Muscle of leg (tissue), 11 donors: ENCODE results near the gene PGF. TPM values are rescaled to one million over a fixed set of nuclear protein-coding genes. Genes with fewer than 3 reads are reported as not detected.
A peak's percentile ranks its signal among the peaks of the same experiment; 100 is the strongest.

Experiments
- DNase-seq: peaks from one replicate; pipeline ENCODE4 v3.0.0; 2013
- H3K27ac ChIP-seq: one replicate; pipeline ENCODE4 v1.5.1; 2013; ENCODE audit warnings: mild to moderate bottlenecking, low read length, control low read depth
- H3K27me3 ChIP-seq: one replicate; pipeline ENCODE4 v1.6.1; 2013; ENCODE audit warnings: low read length; ENCODE audit not compliant: control insufficient read depth, insufficient read depth
- H3K36me3 ChIP-seq: one replicate; pipeline ENCODE4 v1.6.1; 2013; ENCODE audit warnings: low read length; ENCODE audit not compliant: control insufficient read depth, insufficient read depth
- H3K4me1 ChIP-seq: one replicate; pipeline ENCODE4 v1.6.1; 2013; ENCODE audit warnings: low read length; ENCODE audit not compliant: control insufficient read depth, insufficient read depth
- H3K4me3 ChIP-seq: one replicate; pipeline ENCODE4 v1.5.1; 2013; ENCODE audit warnings: low read length, control low read depth
- H3K9me3 ChIP-seq: replicated peaks from 2 replicates; pipeline ENCODE4 v1.6.1; 2013; ENCODE audit warnings: low read depth, low read length; ENCODE audit not compliant: control insufficient read depth
- WGBS: methylation state at CpG from one replicate; pipeline ENCODE4 v1.1.5; 2013; ENCODE audit warnings: missing lambda C conversion rate; ENCODE audit not compliant: insufficient coverage; 5-methylcytosine and 5-hydroxymethylcytosine counted together
- polyA plus RNA-seq, 8 donors: library from polyadenylated mRNA; unstranded; fragments of 120-200 nt; gene quantifications; one replicate each; pipeline versions ENCODE4 v1.2.1 to v1.2.3, GENCODE V29; 2013; ENCODE audit warnings: inconsistent platforms in 1 of 8, low replicate concordance in 1 of 8; ENCODE audit not compliant: insufficient read length in 8 of 8, insufficient read depth in 1 of 8
- total RNA-seq: library from RNA; stranded (reverse); fragments of 120-200 nt; gene quantifications from one replicate; pipeline ENCODE4 v1.2.4, GENCODE V29; 2013

PGF gene
- total and polyA plus RNA-seq, 9 donors: 27.0 to 47.0 (median 33.0) TPM

- Histone ChIP-seq H3K27ac (no peak overlapping the region), H3K4me3 (no peak overlapping the region), H3K27me3 (no peaks in the 10 kb centered on the region), H3K4me1 (peaks cover 62% of the 10 kb centered on the region), H3K36me3 (peaks cover 55% of the 10 kb centered on the region), H3K9me3 (no peaks in the 10 kb centered on the region)
- WGBS: 44% methylated on average over 11 of the region's 17 CpGs
- DNase-seq: no peak
Measured at GRCh38 chr14:74945261-74945851, 10.0 kb downstream of the PGF start.

- peaks cover 53% of the 10 kb centered on the region for H3K4me1 ChIP-seq
- H3K36me3 ChIP-seq: peaks cover 34% of the 10 kb centered on the region
- H3K4me3 ChIP-seq: no peak overlapping the region
- DNase-seq: no peak
- peak overlapping the region; percentile 49 for H3K27ac ChIP-seq
- no peaks in the 10 kb centered on the region for H3K27me3 ChIP-seq
- no peaks in the 10 kb centered on the region for H3K9me3 ChIP-seq
- 55% methylated on average over 9 of the region's 11 CpGs for WGBS
Measured at GRCh38 chr14:74942608-74943007, 12.8 kb downstream of the PGF start.

GRCh38 chr14:74942181-74942580 lies 13.2 kb downstream of the PGF start:
- peaks cover 51% of the 10 kb centered on the region for H3K4me1 ChIP-seq
- H3K9me3 ChIP-seq: no peaks in the 10 kb centered on the region
- WGBS: 70% methylated on average over 8 of the region's 12 CpGs
- H3K36me3 ChIP-seq: peaks cover 30% of the 10 kb centered on the region
- H3K27me3 ChIP-seq: no peaks in the 10 kb centered on the region
- H3K4me3 ChIP-seq: no peak overlapping the region
- no peak for DNase-seq
- H3K27ac ChIP-seq: peak overlapping the region; percentile 49

- peaks cover 49% of the 10 kb centered on the region for H3K4me1 ChIP-seq
- H3K27ac ChIP-seq: peak overlapping the region; percentile 49
- no peak overlapping the region for H3K4me3 ChIP-seq
- no peaks in the 10 kb centered on the region for H3K27me3 ChIP-seq
- no peak for DNase-seq
- H3K36me3 ChIP-seq: peaks cover 28% of the 10 kb centered on the region
- WGBS: 67% methylated on average over 8 of the region's 13 CpGs
- no peaks in the 10 kb centered on the region for H3K9me3 ChIP-seq
Measured at GRCh38 chr14:74941676-74942097, 13.7 kb downstream of the PGF start.

- peak overlapping the region; percentile 49 for H3K27ac ChIP-seq
- H3K36me3 ChIP-seq: peaks cover 28% of the 10 kb centered on the region
- 85% methylated on average over 16 of the region's 18 CpGs for WGBS
- H3K4me1 ChIP-seq: peaks cover 49% of the 10 kb centered on the region
- DNase-seq: no peak
- H3K9me3 ChIP-seq: no peaks in the 10 kb centered on the region
- H3K4me3 ChIP-seq: no peak overlapping the region
- H3K27me3 ChIP-seq: no peaks in the 10 kb centered on the region
Measured at GRCh38 chr14:74940956-74941565, 14.3 kb downstream of the PGF start.

- no peak for DNase-seq
- Histone ChIP-seq H3K27me3 (no peaks in the 10 kb centered on the region), H3K9me3 (no peaks in the 10 kb centered on the region), H3K4me3 (no peak overlapping the region), H3K27ac (peak overlapping the region; percentile 94), H3K4me1 (peaks cover 69% of the 10 kb centered on the region), H3K36me3 (peaks cover 23% of the 10 kb centered on the region)
- WGBS: 100% methylated on average over 3 of the region's 10 CpGs
Measured at GRCh38 chr14:74938531-74939495, 16.6 kb downstream of the PGF start.

- Histone ChIP-seq H3K4me3 (no peak overlapping the region), H3K27me3 (no peaks in the 10 kb centered on the region), H3K9me3 (no peaks in the 10 kb centered on the region), H3K4me1 (peaks cover 73% of the 10 kb centered on the region), H3K36me3 (peaks cover 12% of the 10 kb centered on the region), H3K27ac (no peak overlapping the region)
- no peak for DNase-seq
- WGBS: no CpG with 5 or more reads among the region's 2 CpGs
Measured at GRCh38 chr14:74937171-74937570, 18.2 kb downstream of the PGF start.

- Histone ChIP-seq H3K36me3 (peaks cover 7% of the 10 kb centered on the region), H3K4me3 (no peak overlapping the region), H3K4me1 (peaks cover 71% of the 10 kb centered on the region), H3K27me3 (no peaks in the 10 kb centered on the region), H3K9me3 (no peaks in the 10 kb centered on the region), H3K27ac (no peak overlapping the region)
- no peak for DNase-seq
- WGBS: 87% methylated on average over 7 of the region's 8 CpGs
Measured at GRCh38 chr14:74936731-74937130, 18.7 kb downstream of the PGF start.

- 91% methylated on average over 11 of the region's 11 CpGs for WGBS
Measured at GRCh38 chr14:74936151-74936550, 19.2 kb downstream of the PGF start.

GRCh38 chr14:74935360-74935680 lies 20.1 kb downstream of the PGF start:
- Histone ChIP-seq H3K9me3 (no peaks in the 10 kb centered on the region), H3K27me3 (no peaks in the 10 kb centered on the region), H3K27ac (peak overlapping the region; percentile 95), H3K4me3 (peak overlapping the region; percentile 17), H3K4me1 (peaks cover 61% of the 10 kb centered on the region), H3K36me3 (no peaks in the 10 kb centered on the region)
- DNase-seq: peak; percentile 61
- 19% methylated on average over 3 of the region's 9 CpGs for WGBS

More at GRCh38 chr14:74936151-74936550, 19.2 kb downstream of the PGF start:
- H3K4me1 ChIP-seq: peaks cover 68% of the 10 kb centered on the region
- no peak overlapping the region for H3K27ac ChIP-seq
- DNase-seq: no peak
- no peaks in the 10 kb centered on the region for H3K9me3 ChIP-seq
- no peaks in the 10 kb centered on the region for H3K27me3 ChIP-seq
- H3K4me3 ChIP-seq: no peak overlapping the region
- peaks cover 4% of the 10 kb centered on the region for H3K36me3 ChIP-seq
